ENCODE measurements around the gene MAP4K3. TPM values are rescaled to one million over a fixed set of nuclear protein-coding genes. Genes with fewer than 3 reads are reported as not detected.

Gene MAP4K3
- total and polyA plus RNA-seq, 9 of the 15 experiments (the other 6 are each of a cell fraction or from before 2014, with no cell fraction given): 3.1 to 30.0 (median 16.9) TPM

GRCh38 chr2:39435741-39436591, 1.1 kb downstream of the MAP4K3 start (continued):
- TF ChIP-seq, protein P1, sequence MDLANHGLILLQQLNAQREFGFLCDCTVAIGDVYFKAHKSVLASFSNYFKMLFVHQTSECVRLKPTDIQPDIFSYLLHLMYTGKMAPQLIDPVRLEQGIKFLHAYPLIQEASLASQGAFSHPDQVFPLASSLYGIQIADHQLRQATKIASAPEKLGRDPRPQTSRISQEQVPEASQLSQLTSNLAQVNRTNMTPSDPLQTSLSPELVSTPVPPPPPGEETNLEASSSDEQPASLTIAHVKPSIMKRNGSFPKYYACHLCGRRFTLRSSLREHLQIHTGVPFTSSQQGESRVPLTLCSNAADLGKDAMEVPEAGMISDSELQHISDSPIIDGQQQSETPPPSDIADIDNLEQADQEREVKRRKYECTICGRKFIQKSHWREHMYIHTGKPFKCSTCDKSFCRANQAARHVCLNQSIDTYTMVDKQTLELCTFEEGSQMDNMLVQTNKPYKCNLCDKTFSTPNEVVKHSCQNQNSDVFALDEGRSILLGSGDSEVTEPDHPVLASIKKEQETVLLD (IDR thresholded peaks at IDR 0.05): no peak
- TF ChIP-seq NFATC3 (IDR thresholded peaks at IDR 0.05) (no peak), MIER1 (IDR thresholded peaks at IDR 0.05; ENCODE audit: low read depth) (no peak), ZBTB17 (CRISPR knock-in tag; IDR thresholded peaks at IDR 0.05) (no peak), ERF (CRISPR knock-in tag; IDR thresholded peaks at IDR 0.05) (no peak), ATF3 (IDR thresholded peaks at IDR 0.05) (no peak), ATF3 (CRISPR knock-in tag; conservative IDR thresholded peaks at IDR 0.05) (no peak), ZNF764 (CRISPR knock-in tag; IDR thresholded peaks at IDR 0.05; ENCODE audit: low read depth) (no peak), PHF20 (IDR thresholded peaks at IDR 0.05; ENCODE audit: partially characterized antibody) (no peak), CHD1 (IDR thresholded peaks at IDR 0.05; ENCODE audit: low read length) (peak; percentile 39), SP1 (CRISPR knock-in tag; IDR thresholded peaks at IDR 0.05) (peak; percentile 35; the same call in 1 of the 2 replicates), POLR2H (tag; IDR thresholded peaks at IDR 0.05; ENCODE audit: low read depth) (no peak), MAZ (CRISPR knock-in tag; conservative IDR thresholded peaks at IDR 0.05 in 1 of 2, IDR thresholded peaks at IDR 0.05 in 1 of 2) (0 out of 4 replicates have a peak, but pooled peaks of 1 of the 2 experiments have one; percentile 6), GABPB1 (CRISPR knock-in tag; IDR thresholded peaks at IDR 0.05) (0 out of 2 replicates have a peak, but pooled peaks have one; percentile 33), ELK1 (CRISPR knock-in tag; IDR thresholded peaks at IDR 0.05) (no peak), PKNOX1 (IDR thresholded peaks at IDR 0.05) (peak; percentile 34), TEAD4 (IDR thresholded peaks at IDR 0.05; ENCODE audit: low read length) (no peak), TEAD4 (CRISPR knock-in tag; IDR thresholded peaks at IDR 0.05; ENCODE audit: borderline replicate concordance) (no peak)
- TF ChIP-seq, protein P2, sequence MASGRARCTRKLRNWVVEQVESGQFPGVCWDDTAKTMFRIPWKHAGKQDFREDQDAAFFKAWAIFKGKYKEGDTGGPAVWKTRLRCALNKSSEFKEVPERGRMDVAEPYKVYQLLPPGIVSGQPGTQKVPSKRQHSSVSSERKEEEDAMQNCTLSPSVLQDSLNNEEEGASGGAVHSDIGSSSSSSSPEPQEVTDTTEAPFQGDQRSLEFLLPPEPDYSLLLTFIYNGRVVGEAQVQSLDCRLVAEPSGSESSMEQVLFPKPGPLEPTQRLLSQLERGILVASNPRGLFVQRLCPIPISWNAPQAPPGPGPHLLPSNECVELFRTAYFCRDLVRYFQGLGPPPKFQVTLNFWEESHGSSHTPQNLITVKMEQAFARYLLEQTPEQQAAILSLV (tag; IDR thresholded peaks at IDR 0.05): no peak
